IPS-20b (cell line): ENCODE measurements around the gene OR4A5.
"Not testable (repeated sequence)": the region's sequence is repeated elsewhere in the genome, so short reads cannot be mapped to it uniquely, and the experiment has no call there.

Experiments used
- H3K27ac ChIP-seq: one replicate; pipeline ENCODE4 v1.5.1; 2013; ENCODE audit warnings: low read length
- H3K27me3 ChIP-seq: 2 replicates; pipeline ENCODE4 v1.6.1; 2013; ENCODE audit warnings: mild to moderate bottlenecking, low read length, inconsistent platforms; ENCODE audit not compliant: insufficient read depth
- H3K36me3 ChIP-seq: 2 replicates; pipeline ENCODE4 v1.6.1; 2013; ENCODE audit warnings: low read depth, mild to moderate bottlenecking, inconsistent platforms, low read length, moderate library complexity; ENCODE audit not compliant: insufficient read depth
- H3K4me1 ChIP-seq: 2 replicates; pipeline ENCODE4 v1.6.1; 2013; ENCODE audit warnings: mild to moderate bottlenecking, control low read depth, inconsistent platforms, low read length, moderate library complexity; ENCODE audit not compliant: insufficient read depth
- H3K4me3 ChIP-seq: 2 replicates; pipeline ENCODE4 v1.5.1; 2013; ENCODE audit warnings: mild to moderate bottlenecking, low read length, inconsistent platforms
- H3K9ac ChIP-seq: 2 replicates; pipeline ENCODE4 v1.6.1; 2013; ENCODE audit warnings: low read depth, mild to moderate bottlenecking, inconsistent platforms, low read length, moderate library complexity
- H3K9me3 ChIP-seq: 2 replicates; pipeline ENCODE4 v1.6.1; 2013; ENCODE audit warnings: mild to moderate bottlenecking, low read depth, low read length, inconsistent platforms; ENCODE audit not compliant: insufficient read depth

Gene OR4A5, protein sequence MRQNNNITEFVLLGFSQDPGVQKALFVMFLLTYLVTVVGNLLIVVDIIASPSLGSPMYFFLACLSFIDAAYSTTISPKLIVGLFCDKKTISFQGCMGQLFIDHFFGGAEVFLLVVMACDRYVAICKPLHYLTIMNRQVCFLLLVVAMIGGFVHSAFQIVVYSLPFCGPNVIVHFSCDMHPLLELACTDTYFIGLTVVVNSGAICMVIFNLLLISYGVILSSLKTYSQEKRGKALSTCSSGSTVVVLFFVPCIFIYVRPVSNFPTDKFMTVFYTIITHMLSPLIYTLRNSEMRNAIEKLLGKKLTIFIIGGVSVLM

DNA sequence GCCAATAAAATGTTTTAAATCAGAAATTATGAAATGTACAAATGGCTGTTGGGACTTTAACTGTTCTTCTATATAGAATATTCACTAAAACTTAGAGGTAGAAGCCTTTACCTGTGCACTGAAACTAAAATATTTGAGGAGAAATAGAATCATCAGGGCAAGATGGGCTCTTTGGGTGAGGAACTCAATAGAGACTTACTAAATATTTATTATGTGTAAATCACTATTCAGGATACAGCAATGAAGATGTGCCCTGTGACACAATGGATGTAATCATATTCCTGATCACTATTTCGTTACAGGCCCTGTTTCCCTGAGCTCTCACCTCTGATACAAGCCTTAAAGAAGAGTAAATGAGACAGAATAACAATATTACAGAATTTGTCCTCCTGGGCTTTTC is at the start of gene OR4A5:
OR4A5 (plus strand) TSS at position 301 of the 400 bp plus-strand sequence; CDS start at position 354, 53 bp downstream.
- H3K4me3 ChIP-seq, H3K4me1 ChIP-seq, H3K9ac ChIP-seq, H3K27me3 ChIP-seq, H3K36me3 ChIP-seq, H3K27ac ChIP-seq: not testable (repeated sequence)
- H3K9me3 ChIP-seq: peaks cover 63% of the 10 kb centered on the region

DNA sequence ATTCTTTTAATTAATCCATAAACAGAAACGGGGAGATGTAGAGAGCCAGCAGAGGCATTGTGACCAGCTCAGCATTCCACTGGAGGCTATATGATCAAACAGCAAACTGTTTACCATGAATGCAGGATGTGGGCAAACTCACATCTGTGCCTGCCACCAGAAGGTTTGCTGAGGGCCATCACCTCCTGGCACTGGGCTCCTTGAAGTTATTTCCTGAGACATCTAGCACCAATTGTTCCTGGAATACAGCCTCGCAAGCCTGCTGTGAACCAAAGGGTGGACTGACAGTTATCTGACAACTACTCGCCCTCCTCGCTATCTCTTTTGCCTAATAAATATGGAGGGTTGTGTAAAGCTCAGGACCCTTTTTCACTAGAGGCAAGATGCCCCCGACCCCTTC is 13.5 kb downstream of the OR4A5 start:
- H3K4me1 ChIP-seq, H3K27ac ChIP-seq, H3K36me3 ChIP-seq, H3K9ac ChIP-seq, H3K4me3 ChIP-seq, H3K27me3 ChIP-seq: not testable (repeated sequence)
- H3K9me3 ChIP-seq: peaks cover 86% of the 10 kb centered on the region
